Activated CD4-positive, alpha-beta T cell treated with anti-CD3 and anti-CD28 coated beads for 48 hours (primary cell): ENCODE measurements around the gene DGCR8.

Source experiments
- DNase-seq: peaks from one replicate; pipeline ENCODE4 v3.0.0-alpha.2; 2020

Gene DGCR8

GRCh38 chr22:20079745-20080444 lies at the start of gene DGCR8:
Gene DGCR8 (plus strand): TSS chr22:20080241. CDS start chr22:20085964, 5,723 bp downstream.
- DNase-seq: peak; percentile 73

GRCh38 chr22:20031732-20032406 lies 48.2 kb upstream of the DGCR8 start:
- peak; percentile 17 for DNase-seq

DNA sequence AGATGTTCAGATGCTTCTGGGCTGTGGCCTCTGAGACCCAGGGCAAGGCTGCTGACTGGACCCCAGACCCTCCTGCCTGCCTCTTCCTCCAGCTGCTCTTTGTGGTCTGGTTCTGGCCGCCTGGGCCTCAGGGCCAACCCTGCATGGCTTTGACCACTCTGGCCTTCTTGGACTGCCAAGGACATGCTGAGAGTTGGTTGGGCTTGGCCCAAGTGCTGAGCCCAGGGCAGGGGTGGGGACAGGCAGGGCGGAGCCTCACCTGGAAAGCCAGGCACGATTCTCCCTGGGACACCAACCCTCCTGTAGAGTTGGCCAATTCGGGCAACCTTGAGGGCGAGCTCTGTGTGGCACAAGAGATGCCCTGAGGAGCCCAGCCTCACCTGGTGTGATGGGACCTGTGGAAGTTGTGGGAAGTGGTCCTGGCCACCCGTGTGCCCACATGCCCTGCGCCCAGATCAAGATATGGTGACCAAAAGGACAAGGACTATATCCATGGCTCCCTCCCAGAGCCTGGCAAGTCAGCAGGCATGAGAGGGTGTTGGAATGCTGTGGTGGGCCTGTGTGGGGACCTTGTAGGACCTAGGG lies 47.5 kb upstream of the DGCR8 start:
- DNase-seq: no peak

DNA sequence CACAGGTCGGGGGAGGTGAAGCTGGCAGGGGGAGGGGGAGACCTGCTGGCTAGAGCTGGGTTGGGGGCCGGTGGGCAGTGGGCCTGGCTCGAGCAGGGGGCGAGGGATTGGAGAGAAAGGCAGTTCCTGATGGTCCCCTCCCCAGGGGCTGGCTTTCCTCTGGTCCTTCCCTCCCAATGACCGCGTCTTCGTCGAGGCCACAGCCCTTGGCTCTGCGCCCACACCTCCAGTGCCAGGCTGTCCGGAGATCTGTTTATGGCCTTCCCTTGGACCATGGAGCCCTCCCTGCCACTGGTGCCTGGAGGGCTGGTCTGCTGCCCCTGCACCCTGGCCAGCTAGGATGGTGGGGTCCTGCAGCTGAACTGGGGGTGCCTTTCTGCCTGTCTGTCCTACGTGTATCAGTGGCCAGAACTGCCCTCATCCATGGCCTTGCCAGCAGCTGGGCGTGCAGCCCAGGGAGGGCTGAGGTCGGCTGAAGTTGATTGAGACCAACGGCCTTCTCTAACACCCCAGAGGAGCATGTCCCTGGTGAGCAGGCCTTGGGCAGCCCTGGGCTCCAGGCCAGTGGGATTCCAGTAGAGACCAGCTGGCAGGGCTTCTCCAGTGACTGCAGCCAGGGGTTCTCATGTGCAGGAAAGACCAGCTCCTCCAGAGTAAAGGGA lies 46.9 kb upstream of the DGCR8 start:
- no peak for DNase-seq

- DNase-seq: no peak
Measured at GRCh38 chr22:20034143-20034542, 45.9 kb upstream of the DGCR8 start.

DNA sequence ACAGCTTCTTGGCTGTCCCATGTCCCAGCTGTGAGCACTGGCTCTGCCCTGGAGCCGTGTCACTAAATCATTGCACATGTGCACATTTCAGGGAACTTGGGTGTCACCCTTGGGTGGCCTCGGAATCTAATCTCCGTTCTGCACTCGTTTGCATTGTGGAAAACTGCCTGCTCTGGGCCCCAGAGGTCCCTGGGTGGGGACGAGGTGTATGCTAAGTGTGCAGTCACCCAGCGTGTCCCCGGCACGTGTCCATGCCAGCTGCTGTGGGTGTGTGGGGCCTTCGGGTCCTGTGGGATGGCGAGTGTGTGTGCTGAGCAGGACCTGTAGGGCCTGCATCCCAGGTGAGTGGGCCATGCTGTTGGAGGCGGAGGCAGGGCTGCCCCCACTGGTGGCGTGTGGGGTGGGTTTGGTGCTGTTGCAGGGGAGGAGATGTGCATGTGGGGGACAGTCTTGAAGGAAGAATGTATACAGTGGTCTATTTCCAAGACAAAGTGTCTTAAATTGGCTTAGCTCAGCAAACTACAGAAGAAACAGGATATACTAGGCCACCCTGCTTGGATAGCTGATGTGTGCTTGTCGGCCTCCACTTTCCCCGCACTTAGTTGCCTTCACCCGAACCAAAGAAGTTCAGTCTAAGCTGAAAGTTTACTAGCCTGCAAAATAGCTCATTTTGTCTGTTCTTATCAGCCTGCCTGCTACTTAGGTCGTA lies 44.5 kb upstream of the DGCR8 start:
- no peak for DNase-seq

- DNase-seq: no peak
Measured at GRCh38 chr22:20036084-20036482, 44.0 kb upstream of the DGCR8 start.

- no peak for DNase-seq
Measured at GRCh38 chr22:20036535-20037392, 43.3 kb upstream of the DGCR8 start.

GRCh38 chr22:20037419-20037818 lies 42.6 kb upstream of the DGCR8 start:
- DNase-seq: peak; percentile 8

- no peak for DNase-seq
Measured at GRCh38 chr22:20038574-20038973, 41.5 kb upstream of the DGCR8 start.

- no peak for DNase-seq
Measured at GRCh38 chr22:20039683-20040325, 40.2 kb upstream of the DGCR8 start.

DNA sequence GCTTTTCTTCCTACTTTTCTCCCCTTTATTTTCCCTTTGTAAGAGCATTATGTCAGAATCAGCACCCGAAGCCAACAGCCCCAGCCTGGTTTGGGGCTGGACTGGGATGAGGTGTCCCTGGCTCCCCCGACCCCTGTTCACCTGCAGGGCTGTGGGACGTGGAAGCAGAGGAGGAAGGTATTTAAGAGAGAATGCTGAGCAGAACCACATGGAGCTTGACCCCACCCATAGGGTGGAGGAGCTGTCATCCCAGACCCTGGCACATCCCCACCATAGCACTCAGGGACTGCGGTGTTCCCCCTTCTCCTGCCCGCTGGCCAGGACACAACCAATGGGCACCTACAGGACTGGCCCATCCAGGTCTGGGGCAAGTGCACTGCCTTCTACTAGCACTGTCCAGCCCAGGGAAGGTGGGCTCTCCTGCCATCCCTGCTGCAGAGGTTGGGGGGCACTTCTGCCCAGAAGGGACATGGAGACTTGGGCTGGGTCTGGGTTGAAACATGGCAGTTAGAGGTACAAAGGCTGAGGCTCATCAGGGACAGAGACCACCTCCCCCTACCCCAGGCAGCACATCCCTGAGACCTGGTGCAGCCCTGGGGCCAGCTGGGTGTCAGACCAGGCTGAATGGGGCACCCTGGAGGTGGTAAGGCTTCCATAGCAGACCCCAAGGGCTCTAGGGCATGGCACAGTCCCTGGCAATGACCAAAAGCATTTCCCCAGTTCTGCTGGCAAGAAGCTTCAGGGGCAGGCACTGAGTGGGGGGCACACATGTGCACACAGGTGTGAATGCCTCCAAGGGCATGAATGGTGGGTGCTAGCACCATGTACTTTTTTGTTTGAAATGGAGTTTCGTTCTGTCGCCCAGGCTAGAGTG lies 39.5 kb upstream of the DGCR8 start:
- DNase-seq: no peak

DNA sequence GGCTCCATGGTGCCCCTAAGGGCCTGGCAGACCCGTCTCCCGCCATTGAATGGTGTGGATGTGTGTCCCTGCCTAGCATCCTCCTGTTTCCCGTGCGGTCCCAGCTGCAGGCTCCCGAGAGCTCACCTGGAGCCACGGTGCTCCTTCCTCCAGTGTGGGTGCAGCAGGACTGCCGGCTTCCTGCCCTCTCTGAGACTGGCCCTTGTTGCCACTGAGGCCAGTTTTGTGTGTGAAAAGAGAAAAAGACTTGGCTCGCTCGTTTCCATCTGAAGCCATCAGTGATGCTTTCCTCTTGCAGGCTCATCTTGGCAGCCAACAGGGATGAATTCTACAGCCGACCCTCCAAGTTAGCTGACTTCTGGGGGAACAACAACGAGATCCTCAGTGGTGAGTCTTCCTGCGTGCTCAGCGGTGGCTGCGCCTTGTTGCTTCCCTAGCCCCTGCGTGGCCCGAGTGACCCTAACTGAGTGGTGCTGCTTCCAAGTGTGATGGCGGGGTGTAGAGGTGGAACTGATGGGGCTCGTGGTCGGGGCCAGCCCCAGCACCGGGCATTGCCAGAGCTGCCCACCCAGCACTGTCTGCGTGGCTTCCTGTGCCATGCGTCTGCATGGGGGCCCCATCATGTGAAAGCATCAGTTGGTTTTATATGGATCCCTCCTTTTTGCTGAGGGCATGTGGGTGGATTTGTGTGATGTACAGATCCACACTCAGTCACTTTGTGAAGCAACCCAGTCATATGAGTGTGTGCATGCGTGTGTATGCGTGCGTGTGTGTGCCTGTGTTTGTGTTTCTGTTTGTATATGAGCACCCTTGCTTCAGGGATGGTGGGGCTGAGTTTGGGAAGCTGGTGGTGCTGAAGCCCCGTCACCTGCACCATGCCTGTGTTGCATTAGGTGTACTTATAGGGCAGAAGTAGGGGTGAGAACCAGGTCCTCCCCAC lies 36.7 kb upstream of the DGCR8 start:
- no peak for DNase-seq

DNA sequence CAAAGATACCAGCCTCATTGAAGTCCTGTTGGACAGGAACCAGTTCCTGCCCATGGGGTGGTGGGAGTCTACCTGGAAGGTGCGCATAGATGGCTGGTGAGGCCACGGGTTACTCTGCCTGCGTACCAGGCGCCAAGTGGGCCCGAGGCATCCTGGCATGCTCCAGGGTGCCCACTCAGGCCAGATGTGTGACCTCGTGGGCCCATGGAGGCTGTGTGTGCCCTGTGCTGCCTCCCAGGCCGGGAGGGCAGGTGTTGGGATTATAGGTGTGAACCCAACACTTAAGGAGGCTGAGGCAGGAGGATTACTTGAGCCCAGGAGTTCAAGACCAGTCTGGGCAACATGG lies 36.1 kb upstream of the DGCR8 start:
- DNase-seq: no peak

DNA sequence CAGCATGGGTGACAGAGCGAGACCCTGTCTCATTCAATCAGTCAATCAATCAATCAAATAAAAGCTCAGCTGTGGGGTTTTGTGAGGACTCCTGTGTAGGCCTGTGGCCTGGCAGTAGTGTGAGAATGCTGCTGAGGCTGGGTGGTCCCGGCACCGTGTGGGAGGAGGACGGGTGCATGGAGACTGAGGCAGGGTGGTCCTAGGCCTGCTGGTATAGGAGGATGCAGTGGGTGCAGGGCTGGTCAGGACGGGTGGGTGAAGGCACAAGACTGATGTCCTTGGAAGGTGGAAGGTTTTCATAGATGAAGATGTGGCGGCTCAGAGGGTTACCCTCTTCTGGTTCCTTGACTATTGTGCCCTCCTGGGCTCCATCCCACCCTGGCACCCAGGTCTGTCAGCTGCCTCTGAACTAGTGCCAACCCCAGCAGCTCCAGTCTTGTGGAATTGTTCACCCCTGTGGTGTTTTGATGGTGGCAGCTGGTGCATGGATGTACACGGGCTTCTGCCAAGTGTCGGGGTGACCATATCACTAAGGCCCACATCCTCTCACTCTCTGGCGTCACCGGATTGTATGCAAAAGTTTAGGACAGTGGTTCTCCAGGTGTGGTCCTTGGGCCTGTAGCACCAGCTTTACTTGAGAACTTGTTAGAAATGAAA lies 35.4 kb upstream of the DGCR8 start:
- no peak for DNase-seq

DNA sequence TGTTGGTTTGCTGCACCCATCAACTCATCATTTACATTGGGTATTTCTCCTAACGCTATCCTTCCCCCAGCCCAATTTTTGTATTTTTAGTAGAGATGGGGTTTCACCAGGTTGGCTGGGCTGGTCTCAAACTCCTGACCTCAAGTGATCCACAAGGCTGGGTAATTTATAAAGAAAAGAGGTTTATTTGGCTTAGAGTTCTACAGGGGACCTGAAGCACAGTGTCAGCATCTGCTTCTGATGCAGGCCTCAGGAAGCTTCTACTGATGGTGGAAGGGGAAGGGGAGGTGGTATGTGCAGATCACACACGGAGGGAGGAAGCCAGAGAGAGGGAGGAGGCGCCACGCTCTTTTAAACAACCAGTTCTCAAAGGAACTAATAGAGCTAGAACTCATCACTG lies 33.3 kb upstream of the DGCR8 start:
- no peak for DNase-seq

GRCh38 chr22:20051927-20052308 lies 28.1 kb upstream of the DGCR8 start:
- no peak for DNase-seq

DNA sequence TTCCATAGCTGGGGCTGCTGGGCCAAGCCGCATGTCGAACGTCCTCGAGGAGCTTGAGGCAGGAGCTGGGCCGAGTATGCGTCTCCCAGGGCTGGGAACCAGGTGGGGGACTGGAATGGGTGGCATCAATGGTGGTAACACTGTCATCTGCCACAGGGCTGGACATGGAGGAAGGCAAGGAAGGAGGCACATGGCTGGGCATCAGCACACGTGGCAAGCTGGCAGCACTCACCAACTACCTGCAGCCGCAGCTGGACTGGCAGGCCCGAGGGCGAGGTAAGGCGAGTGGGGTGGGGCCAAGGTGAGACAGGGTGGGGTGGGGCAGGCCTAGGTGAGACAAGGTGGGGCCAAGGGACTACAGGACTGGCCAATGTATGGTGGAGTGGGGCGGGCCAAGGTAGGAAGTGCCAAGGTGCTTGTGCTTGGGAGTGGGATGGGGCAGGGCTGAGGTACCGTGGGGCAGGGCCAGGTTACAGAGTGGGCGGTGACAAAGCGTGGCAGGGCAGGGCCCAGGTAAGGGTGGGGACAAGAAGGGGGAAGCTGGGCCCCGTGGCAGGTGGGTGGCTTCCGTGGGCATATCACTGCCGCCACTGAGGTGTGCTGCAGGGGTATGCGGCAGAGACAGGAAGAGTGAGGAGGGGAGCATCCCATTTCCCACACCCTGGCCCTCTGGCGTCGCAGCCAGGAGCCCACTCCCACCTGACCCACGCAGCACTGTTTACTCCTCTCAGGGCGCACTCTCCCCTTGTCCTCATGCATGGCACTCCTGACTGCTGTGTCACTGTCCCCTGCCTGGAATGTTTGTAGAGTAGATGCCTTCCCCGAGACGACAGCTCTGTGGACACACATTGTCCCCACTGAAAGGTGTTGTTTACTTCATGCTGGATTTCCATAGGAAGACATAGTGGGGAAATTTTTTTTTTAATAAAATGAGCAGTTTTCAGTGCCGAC lies 27.5 kb upstream of the DGCR8 start:
- no peak for DNase-seq
